ENCODE results near the gene NEU1. TPM values are rescaled to one million over a fixed set of nuclear protein-coding genes. Genes with fewer than 3 reads are reported as not detected.
"Not testable (repeated sequence)": the region's sequence is repeated elsewhere in the genome, so short reads cannot be mapped to it uniquely, and the experiment has no call there.

Gene NEU1
- total RNA-seq, 4 donors from 2014 or later, result 20.5 to 28.4 (median 23.4) TPM

GRCh38 chr6:31847276-31847978, 15.2 kb downstream of the NEU1 start:
- H3K4me1 ChIP-seq, result no peaks in the 10 kb centered on the region
- no peaks in the 10 kb centered on the region for H3K27me3 ChIP-seq
- H3K4me3 ChIP-seq, result no peak overlapping the region
- H3K36me3 ChIP-seq, result no peaks in the 10 kb centered on the region
- H3K9me3 ChIP-seq, result no peaks in the 10 kb centered on the region
- no peak for DNase-seq
- no peak overlapping the region for H3K27ac ChIP-seq
- intact Hi-C loops (cut with DNase I; ENCODE audit: low total_unique reads), result no loop called here
- no peak for TF ChIP-seq POLR2A (IDR thresholded peaks at IDR 0.05)
- TF ChIP-seq, protein P1, sequence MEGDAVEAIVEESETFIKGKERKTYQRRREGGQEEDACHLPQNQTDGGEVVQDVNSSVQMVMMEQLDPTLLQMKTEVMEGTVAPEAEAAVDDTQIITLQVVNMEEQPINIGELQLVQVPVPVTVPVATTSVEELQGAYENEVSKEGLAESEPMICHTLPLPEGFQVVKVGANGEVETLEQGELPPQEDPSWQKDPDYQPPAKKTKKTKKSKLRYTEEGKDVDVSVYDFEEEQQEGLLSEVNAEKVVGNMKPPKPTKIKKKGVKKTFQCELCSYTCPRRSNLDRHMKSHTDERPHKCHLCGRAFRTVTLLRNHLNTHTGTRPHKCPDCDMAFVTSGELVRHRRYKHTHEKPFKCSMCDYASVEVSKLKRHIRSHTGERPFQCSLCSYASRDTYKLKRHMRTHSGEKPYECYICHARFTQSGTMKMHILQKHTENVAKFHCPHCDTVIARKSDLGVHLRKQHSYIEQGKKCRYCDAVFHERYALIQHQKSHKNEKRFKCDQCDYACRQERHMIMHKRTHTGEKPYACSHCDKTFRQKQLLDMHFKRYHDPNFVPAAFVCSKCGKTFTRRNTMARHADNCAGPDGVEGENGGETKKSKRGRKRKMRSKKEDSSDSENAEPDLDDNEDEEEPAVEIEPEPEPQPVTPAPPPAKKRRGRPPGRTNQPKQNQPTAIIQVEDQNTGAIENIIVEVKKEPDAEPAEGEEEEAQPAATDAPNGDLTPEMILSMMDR (IDR thresholded peaks at IDR 0.05), result no peak

DNA sequence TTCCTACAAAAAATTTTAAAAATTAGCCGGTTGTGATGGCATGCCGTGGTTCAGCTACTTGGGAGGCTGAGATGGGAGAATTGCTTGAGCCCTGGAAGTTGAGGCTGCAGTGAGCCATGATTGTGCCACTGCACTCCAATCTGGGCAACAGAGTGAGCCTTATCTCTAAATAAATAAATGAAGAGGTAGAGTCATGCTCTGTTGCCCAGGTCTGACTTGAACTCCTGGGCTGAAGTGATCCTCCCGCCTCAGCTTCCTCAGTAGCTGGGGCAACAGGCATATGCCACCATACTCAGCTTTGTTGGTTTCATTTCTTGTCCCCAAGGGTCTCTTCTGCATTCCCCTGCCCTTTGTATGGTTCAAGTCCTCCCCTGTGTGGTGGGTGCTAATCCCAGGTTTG, 18.1 kb downstream of the NEU1 start:
- DNase-seq, result no peak
- intact Hi-C loops (cut with DNase I; ENCODE audit: low total_unique reads), result no loop called here
- no peak overlapping the region for H3K4me3 ChIP-seq
- H3K36me3 ChIP-seq, result no peaks in the 10 kb centered on the region
- H3K4me1 ChIP-seq, result no peaks in the 10 kb centered on the region
- no peaks in the 10 kb centered on the region for H3K9me3 ChIP-seq
- TF ChIP-seq, protein P1 (IDR thresholded peaks at IDR 0.05), result no peak
- TF ChIP-seq POLR2A (IDR thresholded peaks at IDR 0.05), result no peak
- no peaks in the 10 kb centered on the region for H3K27me3 ChIP-seq
- H3K27ac ChIP-seq, result no peak overlapping the region

DNA sequence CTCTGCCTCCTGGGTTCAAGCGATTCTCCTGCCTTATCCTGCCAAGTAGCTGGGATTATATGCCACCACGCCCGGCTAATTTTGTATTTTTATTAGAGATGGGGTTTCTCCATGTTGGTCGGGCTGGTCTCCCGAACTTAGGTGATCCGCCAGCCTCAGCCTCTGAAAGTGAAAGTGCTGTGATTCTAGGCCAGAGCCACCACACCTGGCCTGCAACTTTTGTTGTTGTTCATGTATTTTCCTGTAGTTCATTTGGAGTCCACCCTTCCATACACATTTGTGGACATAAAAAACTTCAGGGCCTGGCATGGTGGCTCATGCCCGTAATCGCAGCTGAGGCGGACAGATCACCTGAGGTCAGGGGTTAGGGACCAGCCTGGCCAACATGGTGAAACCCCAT, 20.6 kb downstream of the NEU1 start:
- no peaks in the 10 kb centered on the region for H3K36me3 ChIP-seq
- DNase-seq, result no peak

GRCh38 chr6:31839779-31840126, 22.9 kb downstream of the NEU1 start:
- H3K36me3 ChIP-seq; H3K9me3 ChIP-seq; intact Hi-C loops (cut with DNase I; ENCODE audit: low total_unique reads): not testable (repeated sequence)

More for the DNA sequence above, 20.6 kb downstream of the NEU1 start:
- H3K27me3 ChIP-seq, result no peaks in the 10 kb centered on the region
- H3K27ac ChIP-seq, result no peak overlapping the region
- TF ChIP-seq POLR2A (IDR thresholded peaks at IDR 0.05), result no peak
- TF ChIP-seq, protein P1 (IDR thresholded peaks at IDR 0.05), result no peak
- H3K4me3 ChIP-seq, result no peak overlapping the region
- H3K9me3 ChIP-seq, result no peaks in the 10 kb centered on the region
- H3K4me1 ChIP-seq, result peaks cover 0 to 6% of the 10 kb centered on the region in 2 donors
- intact Hi-C loops (cut with DNase I; ENCODE audit: low total_unique reads), result no loop called here

GRCh38 chr6:31838968-31839367, 23.7 kb downstream of the NEU1 start:
- Histone ChIP-seq H3K4me3 (no peak overlapping the region), H3K4me1 (peaks cover 0 to 12% of the 10 kb centered on the region in 2 donors), H3K27ac (no peak overlapping the region), H3K27me3 (no peaks in the 10 kb centered on the region), H3K36me3 (no peaks in the 10 kb centered on the region), H3K9me3 (no peaks in the 10 kb centered on the region)
- DNase-seq, result no peak
- TF ChIP-seq, protein P1 (IDR thresholded peaks at IDR 0.05), result no peak
- TF ChIP-seq POLR2A (IDR thresholded peaks at IDR 0.05), result no peak
- intact Hi-C loops (cut with DNase I; ENCODE audit: low total_unique reads), result no loop called here

More at GRCh38 chr6:31839779-31840126, 22.9 kb downstream of the NEU1 start:
- not testable (repeated sequence) for H3K27me3 ChIP-seq, H3K27ac ChIP-seq, DNase-seq, H3K4me3 ChIP-seq
- H3K4me1 ChIP-seq, result peaks cover 0 to 12% of the 10 kb centered on the region in 2 donors

GRCh38 chr6:31838114-31838553, 24.5 kb downstream of the NEU1 start:
- H3K4me3 ChIP-seq; DNase-seq; H3K36me3 ChIP-seq; H3K27me3 ChIP-seq; intact Hi-C loops (cut with DNase I; ENCODE audit: low total_unique reads); H3K27ac ChIP-seq; H3K9me3 ChIP-seq: not testable (repeated sequence)
- H3K4me1 ChIP-seq, result peaks cover 0 to 12% of the 10 kb centered on the region in 2 donors
